IMR-90 (cell line): ENCODE measurements around the gene RPS6KA4. TPM values are rescaled to one million over a fixed set of nuclear protein-coding genes. Genes with fewer than 3 reads are reported as not detected.

Source experiments
- ELK1 ChIP-seq: fragments of 150-350 bp; IDR thresholded peaks from 2 replicates; pipeline ENCODE4 v1.6.1; 2016; ENCODE audit warnings: low read depth, mild to moderate bottlenecking, low read length, moderate library complexity, borderline replicate concordance
- FOS ChIP-seq: fragments of 150-350 bp; IDR thresholded peaks from 2 replicates; pipeline ENCODE4 v1.6.1; 2016; ENCODE audit warnings: low read depth, low read length
- MAFK ChIP-seq: IDR thresholded peaks from 2 replicates; pipeline ENCODE4 v1.6.1; 2012; ENCODE audit warnings: low read depth, low read length, improper control_type of control experiment
- polyA plus RNA-seq, 3 experiments: library from polyadenylated mRNA; depleted of rRNA; stranded (reverse); fragments of >200 nt; gene quantifications; 2 replicates each; pipeline ENCODE4 v1.2.3, GENCODE V29; 2012; ENCODE audit warnings: low replicate concordance in 1 of 3
- total RNA-seq: library from RNA; depleted of rRNA; stranded (reverse); fragments of >200 nt; gene quantifications from 2 replicates; pipeline ENCODE4 v1.2.3, GENCODE V29; 2012

The RPS6KA4 gene
- total and polyA plus RNA-seq, 2 of the 4 experiments (the other 2 are of a cell fraction), result 38.8 to 52.9 TPM

GRCh38 chr11:64317961-64318765, 40.8 kb upstream of the RPS6KA4 start, which contains the start of gene PRDX5 (continued):
- TF ChIP-seq ELK1 (no peak), FOS (no peak), MAFK (no peak)
